ENCODE measurements around the gene DAP.

The DAP gene

GRCh38 chr5:10658265-10658664, 102.8 kb downstream of the DAP start:
- Histone ChIP-seq H3K27ac (ENCODE audit: low read depth in 2 of 2, low read length in 2 of 2) (no peak overlapping the region), H3K27me3 (ENCODE audit: control insufficient read depth in 2 of 2, insufficient read depth in 2 of 2, low read length in 2 of 2) (no peaks in the 10 kb centered on the region)

GRCh38 chr5:10655972-10656830, 104.8 kb downstream of the DAP start:
- Histone ChIP-seq H3K4me1 (ENCODE audit: control insufficient read depth in 2 of 2, insufficient read depth in 2 of 2, low read length in 2 of 2) (no peaks in the 10 kb centered on the region), H3K36me3 (ENCODE audit: control insufficient read depth in 2 of 2, insufficient read depth in 2 of 2, low read length in 2 of 2) (no peaks in the 10 kb centered on the region), H3K9me3 (ENCODE audit: control insufficient read depth in 2 of 2, low read length in 2 of 2) (no peaks in the 10 kb centered on the region), H3K9ac (ENCODE audit: low read depth in 1 of 2, low read length in 2 of 2) (no peak overlapping the region), H3K27ac (ENCODE audit: low read depth in 2 of 2, low read length in 2 of 2) (no peak overlapping the region), H3K4me3 (ENCODE audit: low read length in 2 of 2) (no peak overlapping the region), H3K27me3 (ENCODE audit: control insufficient read depth in 2 of 2, insufficient read depth in 2 of 2, low read length in 2 of 2) (no peaks in the 10 kb centered on the region)

More at GRCh38 chr5:10658265-10658664, 102.8 kb downstream of the DAP start:
- no peaks in the 10 kb centered on the region for H3K4me1 ChIP-seq (ENCODE audit: control insufficient read depth in 2 of 2, insufficient read depth in 2 of 2, low read length in 2 of 2)
- no peak overlapping the region for H3K4me3 ChIP-seq (ENCODE audit: low read length in 2 of 2)
- H3K36me3 ChIP-seq (ENCODE audit: control insufficient read depth in 2 of 2, insufficient read depth in 2 of 2, low read length in 2 of 2), result no peaks in the 10 kb centered on the region
- H3K9ac ChIP-seq (ENCODE audit: low read depth in 1 of 2, low read length in 2 of 2), result no peak overlapping the region
- H3K9me3 ChIP-seq (ENCODE audit: control insufficient read depth in 2 of 2, low read length in 2 of 2), result no peaks in the 10 kb centered on the region

DNA sequence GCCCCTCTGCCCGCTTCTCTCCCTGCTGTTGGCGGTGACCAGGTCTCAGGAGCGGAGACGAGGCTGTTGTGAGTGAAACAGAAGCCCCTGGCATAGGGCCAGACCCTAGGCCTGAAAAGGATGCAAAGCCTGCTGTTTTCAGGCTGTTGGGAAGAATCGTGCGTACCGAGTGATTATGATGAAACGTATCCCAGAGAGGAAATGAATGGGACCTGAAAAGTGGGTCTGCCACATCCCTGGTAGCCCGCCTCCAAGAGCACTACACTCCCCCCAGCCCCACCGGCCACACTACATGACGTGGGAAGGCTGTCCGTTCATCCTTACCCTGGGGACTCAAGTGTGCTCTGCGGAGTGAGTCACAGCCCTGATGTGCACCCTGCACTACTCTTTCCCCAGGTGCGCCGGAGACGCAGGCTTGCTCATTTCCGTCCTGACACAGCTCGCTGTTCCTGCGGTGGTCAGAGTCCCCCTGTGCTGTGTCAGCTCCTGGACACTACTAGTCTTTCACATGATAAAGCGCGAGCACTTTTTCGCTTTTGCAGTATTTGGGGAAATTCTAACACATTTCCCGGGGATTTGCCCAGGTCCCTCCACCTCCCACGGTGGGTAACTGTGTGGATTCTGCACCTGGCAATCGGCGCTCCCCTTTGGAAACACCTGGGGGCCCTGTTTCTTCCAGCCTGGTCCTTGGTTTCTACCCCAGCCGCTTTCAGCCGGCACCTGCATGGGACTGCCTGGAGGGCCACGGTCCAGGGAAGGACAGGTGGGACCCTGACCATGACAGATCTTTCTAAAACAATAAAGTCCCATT, 105.7 kb downstream of the DAP start:
- no peaks in the 10 kb centered on the region for H3K27me3 ChIP-seq (ENCODE audit: control insufficient read depth in 2 of 2, insufficient read depth in 2 of 2, low read length in 2 of 2)
- no peaks in the 10 kb centered on the region for H3K9me3 ChIP-seq (ENCODE audit: control insufficient read depth in 2 of 2, low read length in 2 of 2)
- no peaks in the 10 kb centered on the region for H3K4me1 ChIP-seq (ENCODE audit: control insufficient read depth in 2 of 2, insufficient read depth in 2 of 2, low read length in 2 of 2)
- H3K9ac ChIP-seq (ENCODE audit: low read depth in 1 of 2, low read length in 2 of 2), result no peak overlapping the region
- H3K4me3 ChIP-seq (ENCODE audit: low read length in 2 of 2), result no peak overlapping the region
- H3K27ac ChIP-seq (ENCODE audit: low read depth in 2 of 2, low read length in 2 of 2), result no peak overlapping the region
- no peaks in the 10 kb centered on the region for H3K36me3 ChIP-seq (ENCODE audit: control insufficient read depth in 2 of 2, insufficient read depth in 2 of 2, low read length in 2 of 2)

DNA sequence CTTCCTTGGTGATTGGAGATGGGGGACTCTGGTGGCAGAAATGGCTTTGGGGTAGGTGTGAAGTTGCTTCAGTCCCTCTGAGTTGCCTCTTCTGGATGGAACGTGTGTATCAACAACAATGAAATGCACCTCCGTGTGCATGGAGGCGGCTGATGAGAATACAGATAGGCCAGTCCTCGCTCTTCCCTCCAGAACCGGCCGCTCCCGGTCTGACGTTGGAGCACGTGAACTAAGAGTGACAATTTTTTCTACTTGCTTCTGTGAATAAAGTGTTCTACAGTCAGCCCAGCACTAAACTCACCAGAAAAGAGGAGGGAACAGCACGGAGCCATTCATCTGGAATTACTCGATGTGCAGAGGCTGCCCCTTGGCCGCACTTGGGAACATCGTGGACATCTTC, 106.5 kb downstream of the DAP start:
- Histone ChIP-seq H3K27ac (ENCODE audit: low read depth in 2 of 2, low read length in 2 of 2) (no peak overlapping the region), H3K4me1 (ENCODE audit: control insufficient read depth in 2 of 2, insufficient read depth in 2 of 2, low read length in 2 of 2) (no peaks in the 10 kb centered on the region), H3K4me3 (ENCODE audit: low read length in 2 of 2) (no peak overlapping the region), H3K36me3 (ENCODE audit: control insufficient read depth in 2 of 2, insufficient read depth in 2 of 2, low read length in 2 of 2) (no peaks in the 10 kb centered on the region), H3K9ac (ENCODE audit: low read depth in 1 of 2, low read length in 2 of 2) (no peak overlapping the region), H3K27me3 (ENCODE audit: control insufficient read depth in 2 of 2, insufficient read depth in 2 of 2, low read length in 2 of 2) (no peaks in the 10 kb centered on the region), H3K9me3 (ENCODE audit: control insufficient read depth in 2 of 2, low read length in 2 of 2) (no peaks in the 10 kb centered on the region)

DNA sequence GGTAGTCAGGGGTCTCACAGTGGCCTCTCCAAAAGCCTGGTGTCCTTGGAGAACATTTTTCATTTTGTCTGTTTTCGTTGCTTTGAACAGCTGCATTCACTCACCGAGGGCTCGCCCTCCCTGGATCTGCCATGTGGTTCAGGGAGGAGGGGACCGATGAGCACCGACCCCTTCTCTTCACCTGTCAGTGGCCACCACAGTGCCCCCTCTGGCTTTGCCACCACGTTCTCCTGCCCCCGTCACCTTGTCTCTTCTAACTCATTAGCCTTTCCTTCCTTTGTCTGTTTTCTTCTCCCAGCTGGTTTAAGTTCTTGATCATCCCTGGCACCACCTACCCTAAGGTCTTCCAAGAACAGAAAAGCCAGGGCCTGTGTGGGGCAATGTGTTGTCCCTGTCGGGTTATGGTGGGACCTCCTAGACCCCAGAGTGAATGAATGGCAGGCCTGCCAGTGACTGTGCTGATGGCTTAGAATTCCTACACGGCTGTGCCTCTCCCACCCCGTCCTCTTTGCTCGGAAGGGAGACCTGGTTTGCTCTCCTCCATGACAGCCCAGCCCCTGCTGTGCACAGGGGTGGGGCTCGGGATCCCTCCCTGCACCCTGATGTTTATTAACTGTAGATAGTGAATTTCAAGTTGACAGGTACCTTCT, 107.2 kb downstream of the DAP start:
- Histone ChIP-seq H3K27me3 (ENCODE audit: control insufficient read depth in 2 of 2, insufficient read depth in 2 of 2, low read length in 2 of 2) (no peaks in the 10 kb centered on the region), H3K27ac (ENCODE audit: low read depth in 2 of 2, low read length in 2 of 2) (no peak overlapping the region), H3K4me1 (ENCODE audit: control insufficient read depth in 2 of 2, insufficient read depth in 2 of 2, low read length in 2 of 2) (no peaks in the 10 kb centered on the region), H3K9ac (ENCODE audit: low read depth in 1 of 2, low read length in 2 of 2) (no peak overlapping the region), H3K36me3 (ENCODE audit: control insufficient read depth in 2 of 2, insufficient read depth in 2 of 2, low read length in 2 of 2) (no peaks in the 10 kb centered on the region), H3K9me3 (ENCODE audit: control insufficient read depth in 2 of 2, low read length in 2 of 2) (no peaks in the 10 kb centered on the region), H3K4me3 (ENCODE audit: low read length in 2 of 2) (no peak overlapping the region)

DNA sequence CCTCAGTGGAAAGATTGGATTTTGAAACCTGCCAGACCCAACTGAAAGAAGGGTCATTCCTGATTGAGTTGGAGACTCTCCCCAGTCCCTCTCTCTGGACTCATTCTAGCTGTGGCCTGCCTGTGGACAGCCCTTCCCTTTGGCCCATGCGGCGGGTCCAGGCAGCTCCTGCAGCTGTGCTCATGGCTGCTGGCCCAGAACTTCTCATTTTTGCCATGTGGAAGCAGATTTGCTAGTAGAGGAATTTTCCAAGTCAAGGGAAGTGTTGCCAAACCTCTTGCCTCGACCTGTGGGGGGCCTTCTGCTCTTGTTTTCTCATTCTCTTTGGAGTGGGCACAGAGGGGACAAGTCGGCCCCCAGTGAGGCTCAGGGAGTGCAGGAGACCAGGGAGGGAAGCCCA, 108.0 kb downstream of the DAP start:
- Histone ChIP-seq H3K27ac (ENCODE audit: low read depth in 2 of 2, low read length in 2 of 2) (no peak overlapping the region), H3K9me3 (ENCODE audit: control insufficient read depth in 2 of 2, low read length in 2 of 2) (no peaks in the 10 kb centered on the region)

GRCh38 chr5:10652606-10653005, 108.4 kb downstream of the DAP start:
- H3K4me3 ChIP-seq (ENCODE audit: low read length in 2 of 2), result no peak overlapping the region
- no peaks in the 10 kb centered on the region for H3K4me1 ChIP-seq (ENCODE audit: control insufficient read depth in 2 of 2, insufficient read depth in 2 of 2, low read length in 2 of 2)
- H3K36me3 ChIP-seq (ENCODE audit: control insufficient read depth in 2 of 2, insufficient read depth in 2 of 2, low read length in 2 of 2), result no peaks in the 10 kb centered on the region
- no peaks in the 10 kb centered on the region for H3K27me3 ChIP-seq (ENCODE audit: control insufficient read depth in 2 of 2, insufficient read depth in 2 of 2, low read length in 2 of 2)
- H3K27ac ChIP-seq (ENCODE audit: low read depth in 2 of 2, low read length in 2 of 2), result no peak overlapping the region
- H3K9me3 ChIP-seq (ENCODE audit: control insufficient read depth in 2 of 2, low read length in 2 of 2), result no peaks in the 10 kb centered on the region
- no peak overlapping the region for H3K9ac ChIP-seq (ENCODE audit: low read depth in 1 of 2, low read length in 2 of 2)

More for the DNA sequence above, 108.0 kb downstream of the DAP start:
- H3K9ac ChIP-seq (ENCODE audit: low read depth in 1 of 2, low read length in 2 of 2), result no peak overlapping the region
- H3K27me3 ChIP-seq (ENCODE audit: control insufficient read depth in 2 of 2, insufficient read depth in 2 of 2, low read length in 2 of 2), result no peaks in the 10 kb centered on the region
- H3K4me1 ChIP-seq (ENCODE audit: control insufficient read depth in 2 of 2, insufficient read depth in 2 of 2, low read length in 2 of 2), result no peaks in the 10 kb centered on the region
- H3K36me3 ChIP-seq (ENCODE audit: control insufficient read depth in 2 of 2, insufficient read depth in 2 of 2, low read length in 2 of 2), result no peaks in the 10 kb centered on the region
- no peak overlapping the region for H3K4me3 ChIP-seq (ENCODE audit: low read length in 2 of 2)

DNA sequence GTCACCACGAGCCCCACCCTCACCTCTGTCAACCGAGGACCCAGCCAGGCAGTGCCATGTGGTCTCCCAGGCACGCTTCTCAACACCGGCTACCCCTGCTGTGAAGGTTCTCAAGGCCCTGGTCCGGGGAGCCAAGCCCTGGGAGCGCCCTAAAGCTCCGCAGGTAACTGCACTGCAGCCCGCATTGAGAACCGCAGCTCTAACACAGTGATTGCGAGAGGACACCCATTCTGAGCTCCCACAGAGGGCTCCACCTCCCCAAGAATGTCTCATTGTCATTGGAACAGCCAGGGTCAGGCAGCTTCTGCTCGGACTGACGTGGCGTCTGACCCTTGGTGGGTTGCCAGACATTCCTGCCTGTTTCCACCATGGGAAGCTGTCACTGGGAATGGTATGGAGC, 108.9 kb downstream of the DAP start:
- Histone ChIP-seq H3K4me3 (ENCODE audit: low read length in 2 of 2) (no peak overlapping the region), H3K27me3 (ENCODE audit: control insufficient read depth in 2 of 2, insufficient read depth in 2 of 2, low read length in 2 of 2) (no peaks in the 10 kb centered on the region), H3K4me1 (ENCODE audit: control insufficient read depth in 2 of 2, insufficient read depth in 2 of 2, low read length in 2 of 2) (no peaks in the 10 kb centered on the region), H3K36me3 (ENCODE audit: control insufficient read depth in 2 of 2, insufficient read depth in 2 of 2, low read length in 2 of 2) (no peaks in the 10 kb centered on the region), H3K9me3 (ENCODE audit: control insufficient read depth in 2 of 2, low read length in 2 of 2) (no peaks in the 10 kb centered on the region), H3K9ac (ENCODE audit: low read depth in 1 of 2, low read length in 2 of 2) (no peak overlapping the region), H3K27ac (ENCODE audit: low read depth in 2 of 2, low read length in 2 of 2) (no peak overlapping the region)

- Histone ChIP-seq H3K27me3 (ENCODE audit: control insufficient read depth in 2 of 2, insufficient read depth in 2 of 2, low read length in 2 of 2) (no peaks in the 10 kb centered on the region), H3K4me3 (ENCODE audit: low read length in 2 of 2) (no peak overlapping the region), H3K27ac (ENCODE audit: low read depth in 2 of 2, low read length in 2 of 2) (no peak overlapping the region), H3K9ac (ENCODE audit: low read depth in 1 of 2, low read length in 2 of 2) (no peak overlapping the region), H3K4me1 (ENCODE audit: control insufficient read depth in 2 of 2, insufficient read depth in 2 of 2, low read length in 2 of 2) (no peaks in the 10 kb centered on the region), H3K9me3 (ENCODE audit: control insufficient read depth in 2 of 2, low read length in 2 of 2) (no peaks in the 10 kb centered on the region), H3K36me3 (ENCODE audit: control insufficient read depth in 2 of 2, insufficient read depth in 2 of 2, low read length in 2 of 2) (no peaks in the 10 kb centered on the region)
Measured at GRCh38 chr5:10649666-10650380, 111.2 kb downstream of the DAP start.
